GM18502 (cell line): ENCODE measurements around the gene COL4A6.

Experiments
- ATAC-seq: cut with Tn5 transposase; IDR thresholded peaks from one replicate; pipeline ENCODE4 v1.9.1; 2021; ENCODE audit warnings: mild to moderate bottlenecking; ENCODE audit not compliant: unreplicated experiment, poor library complexity

Gene COL4A6

GRCh38 chrX:108165383-108166111, 272.7 kb downstream of the COL4A6 start:
- no peak for ATAC-seq

GRCh38 chrX:108163333-108164082, 274.7 kb downstream of the COL4A6 start:
- ATAC-seq: no peak

DNA sequence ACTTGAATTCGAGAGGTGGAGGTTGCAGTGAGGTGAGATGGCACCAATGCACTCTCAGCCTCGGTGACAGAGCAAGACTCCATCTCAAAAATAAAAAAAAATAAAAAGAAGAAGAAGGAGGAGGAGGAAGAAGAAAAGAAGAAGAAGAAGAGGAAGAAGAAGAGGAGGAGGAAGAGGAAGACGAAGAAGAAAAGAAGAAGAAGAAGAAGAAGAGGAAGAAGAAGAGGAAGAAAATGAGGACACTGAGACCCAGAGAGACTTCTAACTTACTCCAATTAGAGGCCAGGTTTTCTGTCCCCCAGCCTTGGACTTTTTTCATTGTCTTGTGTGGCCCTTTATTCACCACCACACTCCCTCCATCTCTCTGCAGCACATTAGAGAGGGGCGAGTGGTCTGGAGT, 276.0 kb downstream of the COL4A6 start:
- no peak for ATAC-seq

- no peak for ATAC-seq
Observed at GRCh38 chrX:108160309-108160708, 277.9 kb downstream of the COL4A6 start.

- no peak for ATAC-seq
Observed at GRCh38 chrX:108159028-108159670, 279.1 kb downstream of the COL4A6 start.

DNA sequence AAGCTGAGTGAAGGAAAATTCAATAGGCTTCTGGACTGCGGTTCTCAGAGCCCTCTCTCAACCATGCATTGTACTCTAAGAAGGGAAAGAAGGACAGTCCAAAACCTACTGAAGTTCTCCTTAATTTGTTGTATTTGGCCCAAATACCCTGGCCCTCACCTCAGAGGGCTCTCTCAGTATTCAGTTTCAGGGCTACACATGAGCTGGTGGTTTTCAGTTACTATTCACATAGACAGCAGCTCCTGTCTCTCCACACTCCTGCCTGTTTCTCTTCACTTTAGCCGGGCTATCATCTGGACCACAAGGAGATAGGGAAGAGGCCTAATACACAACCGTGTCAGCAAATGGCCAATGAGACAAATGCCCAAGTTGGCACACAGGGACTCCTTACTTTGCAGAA, 280.6 kb downstream of the COL4A6 start:
- no peak for ATAC-seq

GRCh38 chrX:108156934-108157466, 281.2 kb downstream of the COL4A6 start:
- no peak for ATAC-seq

DNA sequence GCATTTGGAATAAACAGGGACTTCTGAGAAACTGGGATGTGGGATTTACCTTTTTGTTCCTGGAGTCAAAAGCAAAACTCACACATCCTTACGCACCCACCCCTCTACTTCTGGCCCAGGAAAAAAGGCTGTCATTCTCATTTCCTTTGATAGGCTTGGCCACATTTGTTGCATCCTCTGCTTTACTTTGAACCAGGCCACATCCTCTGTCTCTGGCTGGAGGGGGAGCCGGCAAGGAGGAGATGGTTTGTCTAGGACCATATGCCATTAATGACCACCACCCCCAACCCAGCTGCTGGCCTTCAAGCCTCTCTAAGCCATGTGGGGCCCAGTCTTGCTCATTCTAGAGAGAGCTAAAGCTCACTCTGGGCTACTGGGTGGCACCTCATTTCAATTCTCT, 282.1 kb downstream of the COL4A6 start:
- ATAC-seq: no peak

GRCh38 chrX:108148524-108148923, 289.7 kb downstream of the COL4A6 start:
- peak; percentile 88 for ATAC-seq

GRCh38 chrX:108138814-108139702, 299.2 kb downstream of the COL4A6 start:
- ATAC-seq: no peak

GRCh38 chrX:108134724-108135123, 303.5 kb downstream of the COL4A6 start:
- no peak for ATAC-seq

- ATAC-seq: no peak
Observed at GRCh38 chrX:108132876-108133275, 305.3 kb downstream of the COL4A6 start.

- ATAC-seq: no peak
Observed at GRCh38 chrX:108132034-108132433, 306.2 kb downstream of the COL4A6 start.

- no peak for ATAC-seq
Observed at GRCh38 chrX:108131471-108131870, 306.8 kb downstream of the COL4A6 start.

GRCh38 chrX:108130889-108131288, 307.3 kb downstream of the COL4A6 start:
- no peak for ATAC-seq

GRCh38 chrX:108127152-108127551, 311.1 kb downstream of the COL4A6 start:
- no peak for ATAC-seq

- ATAC-seq: no peak
Observed at GRCh38 chrX:108126661-108127060, 311.6 kb downstream of the COL4A6 start.

GRCh38 chrX:108123591-108124366, 314.4 kb downstream of the COL4A6 start:
- no peak for ATAC-seq

GRCh38 chrX:108122748-108123147, 315.5 kb downstream of the COL4A6 start:
- no peak for ATAC-seq
